Measurements from ENCODE around the gene SORCS2.

Gene SORCS2

DNA sequence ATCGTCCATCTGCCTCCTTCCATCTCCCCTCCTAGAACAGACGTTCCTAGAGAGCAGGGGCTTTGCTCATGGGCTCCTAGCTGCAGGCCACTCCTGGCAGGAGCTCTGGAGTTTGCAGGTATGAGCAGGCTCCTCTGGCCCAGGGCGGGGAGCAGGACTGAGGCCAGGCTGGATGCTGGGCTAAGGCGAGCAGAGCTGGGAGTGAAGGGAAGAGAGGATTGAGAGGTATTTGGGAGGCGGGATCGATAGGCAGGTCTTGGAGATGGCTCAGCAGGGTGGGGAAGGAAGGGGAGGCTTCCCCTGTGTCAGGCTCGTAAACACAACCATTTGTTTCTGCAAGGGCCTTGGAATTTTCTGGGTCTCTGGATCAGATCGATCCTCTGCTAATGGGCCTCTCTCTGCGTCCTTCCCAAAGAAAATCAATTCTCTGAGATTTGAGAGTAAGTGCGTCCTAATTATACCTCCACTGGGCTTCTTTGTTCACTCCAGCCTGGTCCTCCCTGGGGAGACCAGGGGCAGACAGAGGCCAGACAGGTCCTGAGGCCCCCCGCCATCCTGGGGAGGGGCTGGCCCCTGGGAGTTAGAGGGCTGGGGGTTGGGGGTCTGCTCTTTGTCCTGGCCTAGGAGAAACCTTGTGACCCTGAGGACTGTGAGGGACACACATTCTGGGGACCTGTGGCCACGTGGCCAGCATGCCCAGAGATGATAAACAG, 337.2 kb downstream of the SORCS2 start:
- no peak for DNase-seq (ENCODE audit: low read depth, low spot score)

DNA sequence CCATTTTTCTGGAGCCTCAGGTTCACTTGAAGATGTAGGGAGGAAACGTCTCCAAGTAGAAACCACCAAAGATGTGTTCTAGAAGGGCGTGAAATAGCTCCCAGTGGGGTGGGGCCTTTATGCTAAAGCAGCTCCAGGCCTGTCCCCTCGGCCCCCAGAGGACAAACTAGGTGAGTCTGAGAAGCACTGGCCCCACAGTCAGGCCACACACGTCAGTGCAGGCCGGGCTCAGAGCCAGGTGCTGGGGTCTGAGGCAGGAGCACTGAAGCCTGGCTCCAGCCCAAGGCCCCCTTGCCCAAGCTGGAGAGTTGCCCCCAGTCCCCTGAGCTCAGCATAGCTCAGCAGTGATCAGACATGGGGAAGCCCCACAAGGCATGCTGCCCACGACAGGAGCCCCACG, 337.7 kb downstream of the SORCS2 start:
- no peak for DNase-seq (ENCODE audit: low read depth, low spot score)

DNA sequence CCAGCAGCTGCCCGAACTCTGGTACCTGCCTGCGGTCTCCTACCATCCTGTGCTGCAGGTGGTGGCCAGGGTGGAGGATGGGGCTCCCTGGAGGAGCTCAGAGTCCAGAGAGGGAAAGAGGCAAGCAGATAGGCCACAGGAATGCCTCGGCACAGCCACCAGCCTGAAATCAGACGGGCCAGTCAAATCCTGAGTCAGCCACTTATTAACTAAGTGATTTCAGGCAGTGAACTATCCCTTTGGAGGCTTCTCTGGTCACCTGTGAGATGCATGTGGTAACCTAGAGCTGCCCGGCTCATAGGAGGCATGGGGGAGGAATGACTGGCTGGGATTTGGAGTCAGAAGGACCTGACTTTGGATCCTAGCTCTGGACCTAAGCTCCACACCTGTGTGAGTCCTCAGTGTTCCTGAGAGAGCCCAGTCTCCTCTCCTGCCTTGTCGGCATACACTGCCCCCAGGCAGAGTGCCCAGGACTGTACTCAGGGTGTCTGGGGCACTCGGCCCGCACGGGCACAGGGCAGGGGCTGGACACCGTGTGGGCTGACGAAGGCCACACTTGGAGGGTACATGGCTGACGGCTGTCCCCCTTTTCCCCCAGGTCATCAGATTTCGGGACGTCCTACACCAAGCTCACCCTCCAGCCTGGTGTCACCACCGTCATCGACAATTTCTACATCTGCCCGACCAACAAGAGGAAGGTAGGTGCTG, 338.7 kb downstream of the SORCS2 start:
- DNase-seq (ENCODE audit: low read depth, low spot score), result no peak

DNA sequence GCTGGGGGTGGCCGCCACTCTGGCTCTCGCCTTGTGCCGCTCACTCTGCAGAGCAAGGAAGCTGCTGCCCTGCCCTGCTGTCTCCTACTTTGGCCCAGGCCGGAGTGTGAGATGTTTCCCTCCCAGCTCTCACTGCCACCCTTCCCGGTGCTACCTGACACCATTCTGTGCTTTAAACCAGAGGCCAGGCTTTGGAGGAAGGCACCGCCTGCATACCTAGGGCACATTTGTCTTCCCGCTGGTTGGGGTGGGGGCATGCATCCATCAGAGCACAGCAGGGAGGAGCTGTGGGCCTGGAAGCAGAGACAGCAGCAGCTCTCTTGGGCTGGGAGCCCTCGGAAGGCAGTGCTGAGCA, 339.3 kb downstream of the SORCS2 start:
- no peak for DNase-seq (ENCODE audit: low read depth, low spot score)

DNA sequence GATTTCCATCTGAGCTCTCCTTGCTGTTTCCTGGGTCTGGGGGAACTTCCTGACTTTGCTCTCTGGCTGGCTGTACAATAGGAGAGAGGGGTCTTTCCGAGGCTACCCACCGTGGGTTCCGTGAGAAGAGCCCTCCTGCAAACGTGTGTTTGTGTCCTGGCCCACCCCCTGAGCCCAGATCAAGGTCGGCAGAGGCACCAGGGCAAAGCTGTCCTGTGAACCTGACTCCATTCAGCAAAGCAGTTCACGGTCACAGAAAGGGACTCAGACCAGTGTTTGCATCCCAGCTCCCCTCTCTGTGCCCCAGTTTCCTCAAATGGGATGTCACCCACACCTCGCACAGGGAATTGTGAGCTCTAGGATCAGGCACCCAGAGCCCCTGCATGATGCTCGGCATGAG, 339.7 kb downstream of the SORCS2 start:
- no peak for DNase-seq (ENCODE audit: low read depth, low spot score)

DNA sequence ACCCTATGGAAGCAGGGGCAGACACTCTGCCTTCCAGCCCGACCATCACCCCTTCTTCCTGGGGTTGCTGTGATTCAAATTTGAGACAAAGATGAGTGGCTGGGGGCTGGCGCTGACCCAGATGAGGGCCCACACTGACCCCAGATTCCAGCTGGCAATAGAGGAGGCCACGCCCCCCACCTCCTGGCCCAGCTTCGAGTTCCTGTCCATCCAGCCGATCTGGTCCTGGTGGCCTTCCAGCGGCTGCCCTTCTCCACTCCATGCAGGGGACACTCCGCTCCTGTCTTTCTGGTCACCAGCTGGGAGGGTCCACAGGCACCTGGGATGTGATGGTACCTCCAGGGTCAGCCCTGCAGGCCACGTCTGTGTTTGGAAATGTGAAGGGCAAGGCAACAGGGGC, 340.9 kb downstream of the SORCS2 start:
- no peak for DNase-seq (ENCODE audit: low read depth, low spot score)

DNA sequence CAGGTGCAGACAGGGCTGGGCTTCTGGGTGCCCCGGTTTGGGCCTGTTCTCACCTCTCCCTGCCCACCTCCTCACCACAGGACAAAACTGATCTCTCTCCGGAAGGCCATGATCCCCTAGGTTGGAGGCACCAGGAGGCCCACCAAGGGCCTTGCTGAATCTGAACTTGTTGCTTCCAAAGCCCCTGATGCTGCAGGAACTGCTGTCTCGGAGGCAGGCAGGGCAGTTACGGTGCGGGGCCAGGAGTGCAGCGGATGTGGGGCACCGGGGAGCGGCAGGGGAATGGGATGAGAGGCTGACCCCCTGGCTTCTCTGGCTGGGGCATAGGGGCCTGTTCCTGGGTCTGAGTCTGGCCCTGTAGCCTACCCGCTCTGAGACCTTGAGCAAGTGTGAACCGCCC, 342.8 kb downstream of the SORCS2 start:
- DNase-seq (ENCODE audit: low read depth, low spot score), result no peak

DNA sequence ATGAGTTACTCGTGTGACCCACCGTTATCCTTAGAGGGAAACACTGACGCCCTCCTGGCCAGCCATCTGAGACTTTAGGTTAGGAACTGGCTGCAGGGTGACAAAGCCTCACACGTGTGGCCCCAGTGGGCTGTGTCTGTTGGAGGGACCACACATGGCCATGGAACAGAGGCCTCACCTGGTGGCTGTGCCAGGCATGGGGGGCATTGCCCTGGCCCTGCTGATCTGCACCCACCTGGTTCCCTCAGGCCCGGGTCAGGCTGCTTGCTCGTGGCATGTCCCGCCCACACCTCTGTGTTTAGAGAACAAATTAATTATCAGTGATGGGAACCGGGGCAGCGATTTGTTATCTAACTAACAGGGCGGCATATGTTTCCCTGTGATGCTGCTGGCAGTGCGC, 343.3 kb downstream of the SORCS2 start:
- DNase-seq (ENCODE audit: low read depth, low spot score), result no peak

DNA sequence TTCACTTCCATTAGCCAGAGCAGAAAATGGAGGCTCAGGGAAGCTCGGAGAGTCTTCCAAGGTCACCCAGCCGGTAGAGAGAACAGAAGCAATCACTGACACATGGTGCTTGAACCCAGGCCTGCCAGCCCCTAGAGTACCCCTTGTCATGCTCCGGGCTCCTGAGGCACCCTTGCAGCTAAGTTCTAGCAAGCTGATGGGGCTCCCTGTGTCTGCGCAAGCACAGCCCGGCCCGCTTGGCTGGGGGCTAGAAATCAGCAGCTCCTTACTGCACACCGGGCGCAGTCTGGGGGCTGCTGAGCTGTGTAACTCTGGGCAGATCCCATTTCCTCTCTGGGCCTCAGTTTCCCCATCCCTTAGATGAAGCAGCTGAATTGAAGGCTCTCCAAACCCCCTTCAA, 344.5 kb downstream of the SORCS2 start:
- DNase-seq (ENCODE audit: low read depth, low spot score), result no peak

DNA sequence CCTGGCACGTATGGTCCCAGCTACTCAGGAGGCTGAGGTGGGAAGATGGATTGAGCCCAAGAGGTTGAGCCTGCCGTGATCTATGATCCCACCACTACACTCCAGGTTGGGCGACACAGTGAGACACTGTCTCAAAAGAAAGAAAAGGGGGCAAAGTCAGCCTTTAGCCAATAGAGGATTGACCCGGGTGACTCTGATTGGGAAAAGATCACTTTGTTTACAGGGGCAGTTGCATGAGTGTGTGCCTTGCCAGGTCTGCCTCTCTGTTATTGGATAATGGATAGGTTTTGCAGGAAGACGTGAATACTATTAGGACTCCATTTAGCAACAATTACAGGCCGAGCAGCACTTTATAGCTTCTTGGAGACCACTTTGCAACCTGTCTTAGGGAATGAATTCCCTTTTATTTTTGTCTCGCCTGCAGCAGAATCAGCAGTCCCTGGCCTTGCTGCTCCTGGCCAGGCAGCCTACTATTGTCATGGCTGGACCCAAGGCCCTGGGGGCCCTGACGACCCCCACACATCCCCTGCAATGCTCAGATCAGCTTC, 345.6 kb downstream of the SORCS2 start:
- no peak for DNase-seq (ENCODE audit: low read depth, low spot score)

DNA sequence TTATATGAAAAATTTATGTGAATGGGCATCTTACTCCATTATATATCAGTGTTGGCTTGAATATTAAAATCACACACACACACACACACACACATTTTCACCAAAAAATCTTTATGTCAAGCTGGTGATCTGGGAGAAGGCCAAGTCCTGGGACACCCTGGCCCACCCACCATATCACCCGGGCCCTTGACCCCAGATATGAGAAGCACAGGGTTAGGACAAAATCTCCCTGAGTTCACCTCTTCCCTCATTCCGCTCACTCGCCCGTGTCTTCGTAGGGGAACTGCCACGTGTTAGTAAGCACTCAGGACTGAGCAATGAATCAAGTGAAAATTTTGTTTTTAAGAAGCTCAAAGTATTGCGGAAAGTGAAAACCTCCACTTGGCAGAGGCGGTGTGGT, 346.2 kb downstream of the SORCS2 start:
- no peak for DNase-seq (ENCODE audit: low read depth, low spot score)

DNA sequence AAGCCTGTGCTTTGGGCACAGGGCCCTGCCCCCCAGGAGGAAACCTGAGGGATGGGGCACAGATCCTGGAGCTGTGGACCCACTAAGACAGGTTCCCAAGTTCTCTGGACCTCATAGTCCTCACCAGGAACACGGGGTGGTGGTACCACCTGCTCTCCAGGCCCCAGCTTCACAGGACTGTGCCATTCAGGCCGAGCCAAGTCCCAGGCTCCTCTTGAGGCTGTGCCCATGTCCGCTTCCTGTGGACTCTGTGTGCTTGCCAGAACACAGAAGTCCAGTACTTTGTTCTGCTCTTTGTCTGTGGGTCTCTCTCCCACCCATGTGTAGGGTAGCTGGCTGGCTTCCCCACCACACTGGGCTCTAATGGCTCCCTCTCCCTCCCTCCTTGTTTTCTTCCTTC, 346.8 kb downstream of the SORCS2 start:
- DNase-seq (ENCODE audit: low read depth, low spot score), result no peak

DNA sequence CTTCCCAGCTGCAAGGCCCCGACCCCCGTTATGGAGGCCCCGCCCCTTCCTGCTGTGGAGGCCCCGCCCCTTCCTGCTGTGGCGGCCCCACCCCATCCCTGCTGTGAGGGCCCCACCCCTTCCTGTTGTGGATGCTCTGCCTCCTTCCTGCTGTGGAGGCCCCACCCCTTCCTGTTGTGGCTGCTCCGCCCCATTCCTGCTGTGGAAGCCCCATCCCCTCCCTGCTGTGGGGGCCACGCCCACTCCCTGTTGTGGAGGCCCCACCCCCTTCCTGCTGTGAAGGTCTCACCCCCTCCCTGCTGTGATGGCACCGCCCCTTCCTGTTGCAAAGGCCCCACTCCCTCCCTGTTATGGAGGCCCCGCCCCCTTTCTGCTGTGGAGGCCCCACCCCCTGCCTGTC, 347.3 kb downstream of the SORCS2 start:
- no peak for DNase-seq (ENCODE audit: low read depth, low spot score)

DNA sequence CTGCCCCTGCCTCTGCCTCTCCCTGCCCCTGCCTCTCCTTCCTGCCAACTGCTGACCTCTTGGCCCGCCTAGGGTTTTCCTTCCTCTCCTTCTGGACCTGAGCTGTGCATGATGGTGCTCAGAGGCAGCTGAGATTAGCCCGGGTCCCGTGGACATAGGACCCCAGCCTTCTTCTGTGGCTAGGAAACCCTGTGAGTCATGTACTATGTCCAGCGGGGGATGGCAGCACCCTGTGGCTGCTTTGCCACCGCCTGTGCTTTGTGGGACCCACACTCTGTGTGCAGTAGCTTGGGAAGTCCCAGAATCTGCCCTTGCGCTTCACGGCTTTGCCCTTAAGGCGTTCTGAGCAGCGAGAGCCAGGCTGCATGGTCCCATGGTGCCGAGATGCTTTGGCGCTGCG, 347.9 kb downstream of the SORCS2 start:
- DNase-seq (ENCODE audit: low read depth, low spot score), result no peak

DNA sequence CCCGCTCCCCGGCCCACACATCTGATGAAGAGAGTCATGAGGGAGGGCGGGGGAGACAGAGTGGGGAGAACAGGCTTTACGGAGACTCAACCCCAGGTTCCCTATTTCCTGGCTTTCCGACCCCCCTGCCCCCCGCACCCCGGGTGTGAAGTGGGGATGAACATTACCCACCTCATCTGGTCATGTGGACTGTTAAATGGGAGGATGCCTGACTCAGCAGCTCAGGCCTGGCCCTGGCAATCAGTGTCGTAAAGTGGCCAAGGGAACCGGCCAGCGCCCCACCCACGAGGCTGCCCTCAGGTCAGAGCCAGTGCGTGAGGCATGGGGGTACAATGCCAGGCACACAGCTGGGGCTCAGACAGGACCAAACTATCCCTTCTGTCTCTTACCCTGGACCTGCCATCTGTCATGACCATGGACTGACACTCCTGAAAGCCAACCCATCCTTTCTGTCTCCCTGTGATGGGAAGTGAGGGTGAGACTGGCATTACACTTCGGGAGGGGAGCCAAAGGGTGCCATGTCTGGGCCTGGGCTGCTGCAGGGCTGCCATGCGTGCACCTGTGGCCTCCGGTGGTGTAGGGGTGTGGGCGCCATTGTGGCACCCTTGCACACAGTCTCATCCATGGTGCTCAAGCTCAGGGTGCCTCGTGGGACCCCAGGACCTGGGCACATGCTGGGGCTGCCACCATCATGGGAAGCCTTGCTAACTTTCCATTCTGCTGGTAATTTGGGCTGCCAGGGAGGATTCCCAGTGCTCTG, 348.5 kb downstream of the SORCS2 start:
- DNase-seq (ENCODE audit: low read depth, low spot score), result no peak

DNA sequence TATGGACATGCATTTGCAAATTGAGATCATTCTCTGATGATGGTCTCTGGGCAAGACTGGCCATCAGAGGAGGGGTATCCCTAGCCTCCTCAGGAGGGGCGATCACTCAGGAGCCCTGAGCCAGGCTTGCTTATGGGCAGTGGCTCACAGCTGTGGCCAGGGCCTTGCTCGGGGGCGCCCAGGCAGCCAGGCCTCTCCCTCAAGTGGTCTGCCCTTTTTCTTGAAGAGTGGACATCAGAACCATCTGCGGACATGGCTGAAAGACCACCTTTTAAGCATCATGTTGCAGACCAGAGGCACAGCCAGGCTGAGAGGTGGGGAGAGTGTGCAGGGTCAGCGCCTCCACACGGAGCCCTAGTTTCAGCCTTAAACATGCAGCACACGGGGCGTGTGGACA, 349.1 kb downstream of the SORCS2 start:
- no peak for DNase-seq (ENCODE audit: low read depth, low spot score)

DNA sequence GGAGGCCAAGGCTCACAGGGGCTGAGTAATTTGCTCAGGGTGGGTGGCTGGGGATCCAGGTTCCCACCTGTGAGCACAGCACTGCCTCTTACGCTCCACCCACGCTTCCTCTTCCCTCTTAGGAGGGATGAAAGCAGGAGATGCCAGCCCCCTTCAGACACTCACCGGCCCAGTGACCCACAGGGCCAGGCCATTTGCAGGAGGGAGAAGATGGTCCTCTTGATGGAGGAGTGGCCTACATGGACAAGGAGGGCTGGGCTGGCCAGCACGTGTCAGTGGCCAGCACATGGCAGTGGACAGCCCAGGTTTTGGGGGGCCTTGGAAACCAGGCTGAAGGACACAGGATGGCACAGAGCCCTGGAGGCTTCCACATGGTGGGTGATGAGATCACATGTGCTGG, 350.4 kb downstream of the SORCS2 start:
- DNase-seq (ENCODE audit: low read depth, low spot score), result no peak

DNA sequence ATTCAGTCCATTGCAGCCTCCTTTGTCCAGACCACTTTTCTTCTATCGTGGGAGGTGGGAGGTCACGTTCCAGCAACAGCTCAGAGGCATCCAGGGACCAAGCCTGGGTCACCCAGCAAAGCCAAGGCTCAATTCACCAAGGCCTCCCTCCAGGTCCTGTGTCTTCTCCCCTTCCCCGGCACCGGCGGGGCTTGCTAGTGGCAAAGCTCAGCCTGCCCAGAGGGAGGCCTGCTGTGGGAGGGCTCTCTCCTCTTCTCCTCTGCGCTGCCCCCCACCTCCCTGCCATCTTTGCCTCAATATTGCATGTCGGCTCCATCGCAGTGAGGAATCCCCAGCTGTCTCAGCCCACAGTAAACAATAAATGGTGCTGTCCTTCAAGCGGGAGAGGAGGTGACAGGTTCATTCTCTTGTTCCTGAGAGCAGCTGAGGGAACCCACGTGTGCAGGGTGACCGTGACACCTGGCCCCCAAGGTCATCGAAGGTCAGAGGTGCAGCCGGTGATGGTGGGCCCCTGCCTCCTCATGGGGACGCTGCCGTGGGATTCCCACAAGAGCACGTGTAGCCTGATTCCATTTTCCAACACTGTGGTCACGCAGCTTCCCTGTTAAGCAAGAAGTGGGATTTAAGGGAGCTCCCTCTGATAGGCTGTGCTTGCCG, 353.9 kb downstream of the SORCS2 start:
- no peak for DNase-seq (ENCODE audit: low read depth, low spot score)

DNA sequence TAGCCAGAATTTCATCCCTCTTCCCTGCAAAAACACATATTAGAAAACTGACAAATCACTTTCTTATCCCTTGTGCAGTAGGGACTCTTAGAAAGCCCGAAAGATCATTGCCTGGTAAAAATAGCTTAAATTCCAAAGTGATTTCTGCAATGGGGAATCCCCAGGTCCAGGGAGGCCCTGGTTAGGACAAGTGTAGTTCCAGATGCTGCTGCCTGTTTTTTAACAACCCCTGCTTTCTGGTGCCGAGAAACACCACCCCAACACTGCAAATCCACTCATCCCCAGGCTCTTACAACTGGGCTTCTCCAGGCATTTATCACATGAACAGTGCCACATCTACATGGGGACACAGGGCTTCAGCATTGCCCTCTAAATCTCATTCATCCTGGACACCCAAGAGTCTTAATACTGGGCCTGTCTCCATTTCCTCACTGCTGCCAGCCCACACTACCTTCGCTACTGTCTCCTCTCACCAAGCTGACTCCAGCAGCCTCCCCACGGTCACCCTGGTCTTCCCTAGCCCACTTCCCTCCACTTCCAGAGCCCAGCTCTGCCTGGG, 354.6 kb downstream of the SORCS2 start:
- no peak for DNase-seq (ENCODE audit: low read depth, low spot score)

DNA sequence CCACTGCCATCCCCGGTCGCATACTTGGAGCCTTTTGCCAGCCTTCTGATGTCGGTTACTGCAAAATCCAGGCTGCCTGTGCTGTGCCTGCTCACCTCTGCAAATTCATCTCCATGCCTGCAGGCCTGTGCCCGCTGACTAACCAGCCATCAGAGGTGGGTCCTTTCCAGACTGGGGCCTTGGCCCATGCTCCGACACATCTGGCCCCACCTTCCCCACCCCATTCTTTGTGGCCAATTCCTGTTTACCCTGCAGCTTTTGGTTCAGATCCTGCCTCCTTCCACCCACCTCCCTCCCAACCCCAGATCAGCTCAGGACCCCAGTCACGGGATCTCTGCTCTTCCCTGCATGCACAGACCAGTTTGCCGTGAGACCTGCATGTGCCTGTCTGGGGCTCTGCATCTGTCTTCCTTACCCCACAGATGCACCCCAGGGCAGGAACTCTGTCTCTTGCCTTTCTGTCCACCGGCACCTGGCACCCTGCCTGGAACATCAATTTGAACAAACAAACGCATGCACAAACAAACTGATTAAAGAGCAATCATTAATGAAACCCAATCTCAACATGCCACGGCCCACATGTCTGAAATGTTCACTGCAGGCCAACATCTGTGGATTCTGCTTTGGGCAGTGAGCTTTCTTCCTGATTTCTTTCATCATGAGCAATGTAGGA, 355.2 kb downstream of the SORCS2 start:
- no peak for DNase-seq (ENCODE audit: low read depth, low spot score)

DNA sequence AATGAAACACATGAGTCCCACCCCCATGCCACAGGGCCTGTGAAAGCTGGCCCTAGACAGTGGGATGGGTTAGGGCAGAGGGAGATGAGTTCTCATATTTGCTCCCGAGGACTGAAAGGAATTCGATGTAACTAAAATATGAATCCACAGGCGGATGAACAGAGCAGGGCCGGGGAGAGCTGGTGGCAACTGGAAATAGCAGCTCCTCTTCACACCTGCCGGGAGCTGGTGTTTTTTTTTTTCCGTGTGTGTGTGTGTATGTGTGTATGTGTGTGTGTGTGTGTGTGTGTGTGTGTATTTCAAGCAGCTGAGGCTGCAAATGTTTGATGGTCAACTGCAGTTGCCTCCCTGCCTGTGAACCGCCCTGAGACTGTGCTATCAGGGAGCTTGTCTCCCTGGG, 357.5 kb downstream of the SORCS2 start:
- no peak for DNase-seq (ENCODE audit: low read depth, low spot score)

All from iPS DF 19.7 (cell line).